ENCODE results near the gene PLXNB2.

PLXNB2 gene

DNA sequence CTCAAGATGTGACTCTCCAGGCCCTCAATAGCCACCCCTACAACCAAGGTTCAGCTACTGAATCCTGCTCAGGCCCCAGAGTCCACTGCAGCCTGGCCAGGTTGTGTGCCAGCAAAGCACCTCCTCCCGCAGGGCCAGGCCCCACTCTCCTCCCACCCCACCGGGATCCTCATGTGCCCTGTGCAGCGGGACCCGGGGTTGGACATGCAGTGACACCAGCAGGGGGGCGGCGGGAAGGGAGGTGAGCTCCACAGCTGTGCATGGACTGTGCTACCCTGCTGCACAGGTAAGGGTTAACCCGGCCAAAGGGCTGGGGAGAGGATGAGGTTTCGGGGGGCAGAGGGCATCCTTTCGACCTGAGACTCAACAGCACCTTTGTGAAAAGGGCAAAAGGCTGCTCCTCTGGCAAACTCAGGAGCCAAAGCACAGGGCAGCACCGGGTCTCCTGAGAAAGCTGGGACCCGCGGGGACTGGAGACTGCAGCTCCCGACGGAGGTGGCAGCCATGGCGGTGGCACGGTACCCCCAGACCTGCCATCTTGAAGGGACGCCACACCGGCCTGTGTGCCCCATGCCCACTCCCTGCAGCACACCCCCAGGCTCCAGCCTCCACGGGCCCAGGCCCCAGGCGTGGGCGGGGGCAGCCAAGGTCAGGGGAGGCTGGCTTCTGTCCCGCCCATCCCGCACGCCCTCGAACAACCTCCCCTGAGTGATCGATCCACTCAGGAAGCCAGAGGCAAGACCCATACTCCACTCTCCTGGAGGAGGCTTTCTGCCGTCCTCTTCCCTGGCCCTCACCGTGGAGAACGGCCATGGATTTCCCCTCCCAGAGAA, 10.6 kb downstream of the PLXNB2 start:
- no peak for DNase-seq

DNA sequence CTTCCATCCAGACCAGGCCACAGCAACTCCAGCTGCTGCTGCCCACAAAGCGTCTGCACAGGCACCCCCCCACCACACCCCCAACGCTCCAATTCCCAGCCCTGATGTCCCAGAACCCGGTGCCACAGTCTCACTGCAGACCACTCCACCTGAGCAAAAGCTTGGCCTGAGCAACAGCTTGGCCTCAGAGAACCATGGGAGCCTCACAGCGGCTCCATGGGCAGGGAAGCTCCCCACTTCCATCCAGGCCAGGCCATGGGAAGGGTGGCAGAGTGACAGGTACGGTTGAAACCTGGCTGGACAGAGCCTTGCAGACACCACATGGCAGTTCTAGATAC, 13.2 kb downstream of the PLXNB2 start:
- DNase-seq: no peak

DNA sequence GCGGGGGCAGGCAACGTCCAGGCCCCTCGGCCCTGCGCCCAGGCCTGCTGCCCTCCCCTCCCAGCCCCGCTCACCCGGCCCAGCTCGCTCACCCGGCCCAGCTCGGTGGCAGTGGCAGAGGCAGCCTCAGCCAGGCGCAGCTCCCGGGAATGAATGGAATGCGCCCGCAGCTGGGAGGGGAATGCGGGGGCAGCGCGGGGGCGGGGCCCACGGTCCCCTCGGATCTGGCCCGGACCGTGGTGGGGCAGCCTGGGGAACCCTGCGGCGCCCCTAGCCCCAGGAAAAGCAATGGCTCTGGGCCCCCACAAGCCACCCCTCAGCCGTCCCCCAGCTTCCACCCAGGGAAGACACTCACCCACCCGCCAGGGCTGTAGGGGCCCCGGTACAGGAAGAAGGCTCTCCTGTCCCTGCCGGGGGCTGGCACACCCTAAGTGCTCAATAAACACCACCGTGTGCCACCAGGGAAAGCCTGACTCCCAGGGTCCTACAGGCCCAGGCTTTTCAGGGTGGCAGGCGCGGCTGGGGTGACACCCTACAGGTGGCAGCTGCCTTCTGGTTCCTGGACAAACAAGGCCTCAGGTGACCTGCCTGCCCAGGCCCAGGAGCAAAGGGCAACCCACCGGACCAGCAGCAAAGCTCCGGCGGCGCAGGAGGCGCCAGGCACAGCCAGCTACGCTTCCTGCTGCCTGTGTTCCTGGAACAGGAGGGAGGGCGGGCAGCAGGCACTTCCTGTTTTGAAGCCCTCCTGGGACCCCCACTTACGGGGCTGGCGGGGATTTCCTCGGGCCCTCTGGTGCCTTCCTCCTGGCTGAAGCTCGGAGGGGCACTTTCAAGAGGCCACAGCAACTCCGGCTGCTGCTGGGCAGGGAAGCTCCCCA, 13.8 kb downstream of the PLXNB2 start:
- peak in 1 of 3 experiments; percentile 14 for DNase-seq

DNA sequence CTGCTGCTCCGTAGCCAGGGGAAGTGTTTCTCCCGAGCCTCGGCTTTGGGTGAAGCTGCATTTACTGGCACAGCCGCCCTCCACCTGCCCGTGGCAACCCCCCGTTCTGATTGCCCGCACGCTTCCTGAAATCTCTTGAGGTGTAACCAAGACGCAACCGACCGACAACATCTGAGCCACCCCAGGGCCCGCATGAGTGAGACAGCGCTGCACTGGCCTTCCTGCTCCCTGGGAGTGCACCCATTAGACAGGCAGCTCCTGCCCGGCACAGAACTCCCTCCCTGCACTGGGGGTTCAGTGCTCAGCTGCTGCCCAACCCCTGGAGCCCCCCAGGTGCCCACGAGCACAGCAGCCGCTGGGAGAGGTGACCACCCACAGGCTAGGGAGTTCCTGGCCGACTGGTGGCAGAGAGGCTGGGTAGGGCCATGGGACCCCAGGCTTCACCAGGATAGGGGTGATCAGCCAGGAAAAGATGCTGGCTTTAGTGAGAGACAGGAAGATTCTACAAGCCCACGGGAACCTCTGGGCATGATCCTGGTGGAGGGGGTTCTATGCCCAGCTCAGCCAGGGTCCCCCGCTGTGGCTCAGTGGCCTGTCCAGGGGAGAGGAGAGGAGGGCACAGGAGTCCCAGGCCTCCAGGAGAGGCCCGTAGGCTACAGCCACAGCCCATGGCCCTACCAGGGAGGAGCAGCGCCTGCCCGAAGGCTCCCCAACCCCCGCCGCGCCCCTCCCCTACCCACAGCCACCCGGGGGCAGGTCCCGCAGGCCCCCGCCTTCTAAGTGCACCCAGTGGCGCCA, 14.6 kb downstream of the PLXNB2 start:
- DNase-seq: no peak

DNA sequence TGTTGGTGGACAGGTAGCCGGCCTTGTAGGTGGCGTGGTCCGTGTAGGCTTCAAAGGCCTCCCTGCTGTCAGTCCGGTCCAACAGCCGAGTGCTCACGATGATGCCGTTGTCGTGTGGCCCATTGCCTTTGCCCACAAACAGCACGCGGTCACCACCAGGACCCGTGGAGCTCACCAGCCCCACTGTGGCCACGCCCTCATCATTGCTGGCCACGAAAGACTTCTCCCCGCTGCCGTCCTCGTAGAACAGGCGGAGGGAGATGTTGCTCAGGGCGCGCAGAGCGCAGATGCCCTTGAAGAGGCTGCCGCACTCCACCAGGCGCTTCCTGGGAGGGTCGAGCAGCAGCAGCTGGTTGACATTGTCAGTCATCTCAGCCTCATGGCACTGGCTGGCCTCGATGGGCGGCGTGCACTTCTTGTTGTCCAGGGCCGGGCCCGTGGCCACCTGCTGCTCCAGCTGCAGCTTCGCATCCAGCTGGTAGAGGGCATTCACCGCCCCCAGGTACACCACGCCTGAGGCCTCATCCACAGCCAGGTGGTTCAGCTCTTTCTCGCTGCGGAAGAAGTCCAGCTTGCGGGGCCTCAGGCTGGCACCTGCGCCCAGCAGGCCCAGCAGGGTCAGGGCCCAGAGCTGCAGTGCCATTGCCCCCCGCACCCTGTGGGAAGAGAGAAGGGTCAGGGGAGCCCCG, 17.4 kb downstream of the PLXNB2 start:
- DNase-seq: peak in 2 of 3 experiments; percentile 71 to 89

DNA sequence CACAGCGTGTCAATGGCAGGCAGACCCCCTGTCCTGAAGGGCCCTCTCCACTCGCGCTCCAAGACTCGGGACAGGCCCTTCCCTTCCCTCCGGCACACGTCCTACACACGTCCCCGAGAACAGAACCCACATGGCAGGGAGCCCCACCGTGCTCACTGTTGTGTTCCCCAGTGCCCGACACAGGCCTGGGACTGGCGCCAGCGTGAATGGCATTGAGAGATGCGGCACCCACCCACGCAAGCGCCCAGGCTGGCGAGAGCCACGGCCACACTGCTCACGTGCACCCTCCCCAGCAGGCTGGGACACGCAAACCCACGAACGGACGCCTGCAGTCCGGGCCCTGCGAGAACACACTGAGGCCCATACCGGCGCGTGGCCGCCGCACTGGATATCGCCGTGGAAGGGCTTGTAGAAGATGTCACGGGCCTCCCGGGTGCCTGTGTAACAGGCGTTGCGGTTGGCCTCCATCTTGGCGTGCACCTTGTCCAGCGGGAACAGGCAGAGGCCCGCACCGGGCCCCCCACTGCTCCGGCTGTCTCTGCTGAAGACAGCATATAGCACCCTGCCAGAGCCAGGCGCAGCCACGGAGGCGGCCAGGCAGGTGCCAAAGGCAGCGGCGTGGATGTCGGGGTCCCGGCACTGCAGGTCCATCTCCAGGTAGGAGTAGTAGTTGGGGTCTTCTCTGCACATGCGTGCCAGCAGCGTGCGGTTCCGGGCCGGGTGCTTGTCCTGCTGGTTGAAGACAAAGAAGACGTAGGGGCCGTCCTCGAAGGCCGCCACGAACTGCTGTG, 18.1 kb downstream of the PLXNB2 start:
- no peak for DNase-seq

DNA sequence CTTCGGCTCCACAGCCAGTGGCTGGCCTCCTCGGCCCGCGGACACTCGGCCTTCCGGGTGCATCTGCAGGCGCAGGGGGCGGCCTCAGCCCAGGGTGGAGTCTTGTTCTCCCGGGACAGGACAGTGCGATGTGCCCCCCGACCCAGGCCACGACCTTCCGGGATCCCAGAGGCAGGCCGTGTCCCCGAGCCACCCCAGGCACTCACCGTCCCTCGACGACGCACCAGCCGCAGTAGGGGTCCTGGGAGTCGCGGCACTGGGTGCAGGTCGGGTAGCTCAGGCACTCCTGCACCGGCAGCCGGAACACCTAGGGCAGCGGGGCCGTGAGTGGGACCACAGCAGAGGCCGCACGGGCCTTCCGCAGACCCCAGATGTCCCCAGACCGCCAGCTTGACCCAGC, 19.7 kb downstream of the PLXNB2 start:
- no peak for DNase-seq

DNA sequence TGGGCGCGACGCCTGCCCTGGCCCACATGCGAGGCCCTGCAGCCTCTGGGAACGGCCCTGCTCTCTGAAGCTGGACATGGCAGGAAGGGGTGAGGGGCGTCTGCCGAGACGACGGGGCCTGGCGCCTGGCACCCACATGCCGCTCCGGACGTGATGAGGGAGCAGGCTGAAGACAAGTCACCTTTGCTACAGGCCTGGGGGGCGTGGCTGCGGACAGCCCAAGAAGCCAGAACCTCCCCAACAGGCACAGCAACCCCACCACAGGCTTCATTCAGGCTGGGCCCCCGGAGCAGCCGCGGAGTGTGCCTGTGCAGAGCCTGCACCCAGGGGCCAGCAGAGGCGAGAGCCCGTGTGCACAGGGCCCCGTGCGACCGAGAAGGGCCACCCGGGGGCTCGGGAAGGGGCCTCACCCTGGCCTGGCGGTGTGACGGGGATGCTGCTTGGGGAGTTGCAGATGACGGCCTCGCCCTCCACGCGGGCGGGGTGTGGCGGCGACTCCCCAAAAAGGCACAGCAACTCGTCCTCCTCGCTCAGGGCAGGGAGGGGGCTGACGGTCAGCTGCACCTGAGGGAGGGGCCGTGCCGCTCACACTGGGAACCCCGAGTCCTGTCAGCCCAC, 20.6 kb downstream of the PLXNB2 start:
- no peak for DNase-seq

DNA sequence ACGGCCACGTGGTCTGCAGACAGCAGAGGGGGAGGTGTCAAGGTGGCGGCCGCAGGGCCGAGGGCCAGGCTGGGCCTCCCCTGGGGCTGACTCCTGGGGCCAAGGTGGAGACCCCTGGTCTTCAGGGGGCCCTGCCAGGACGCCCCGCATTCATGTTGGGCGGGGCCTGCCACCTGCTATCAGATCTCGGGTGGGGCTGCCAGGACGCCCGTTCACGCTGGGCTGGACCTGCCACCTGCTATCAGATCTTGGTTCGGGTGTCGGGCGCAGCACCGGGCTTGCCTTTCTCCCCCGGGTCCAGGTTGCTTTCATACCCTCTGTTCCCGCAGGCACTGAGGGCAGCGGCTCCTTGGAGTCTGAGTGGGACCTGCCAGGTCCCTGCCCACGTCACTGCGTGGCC, 21.2 kb downstream of the PLXNB2 start:
- no peak for DNase-seq

DNA sequence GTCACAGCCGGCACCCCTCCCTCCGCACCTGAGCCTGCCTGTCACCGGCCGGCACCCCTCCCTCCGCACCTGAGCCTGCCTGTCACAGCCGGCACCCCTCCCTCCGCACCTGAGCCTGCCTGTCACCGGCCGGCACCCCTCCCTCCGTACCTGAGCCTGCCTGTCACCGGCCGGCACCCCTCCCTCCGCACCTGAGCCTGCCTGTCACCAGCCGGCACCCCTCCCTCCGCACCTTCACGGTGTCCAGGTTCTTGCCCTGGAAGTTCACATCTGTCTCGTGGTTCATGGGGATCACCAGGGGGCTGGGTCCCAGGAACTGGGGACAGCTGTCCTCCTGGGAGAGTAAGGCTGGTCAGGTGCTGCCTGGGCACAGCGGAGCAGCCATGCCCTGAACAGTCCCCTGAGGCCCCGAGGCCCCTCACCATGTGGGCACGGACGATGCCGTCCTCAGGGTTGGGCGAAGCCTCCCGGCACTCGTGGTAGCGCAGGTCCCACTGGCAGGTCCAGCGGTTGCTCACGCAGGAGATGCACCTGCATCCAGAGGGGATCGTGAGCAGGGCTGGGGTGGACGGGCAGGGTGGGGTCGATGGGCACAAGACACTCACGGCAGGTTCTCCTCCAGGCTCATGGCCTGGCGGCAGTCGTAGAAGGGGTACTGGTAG, 21.7 kb downstream of the PLXNB2 start:
- no peak for DNase-seq

DNA sequence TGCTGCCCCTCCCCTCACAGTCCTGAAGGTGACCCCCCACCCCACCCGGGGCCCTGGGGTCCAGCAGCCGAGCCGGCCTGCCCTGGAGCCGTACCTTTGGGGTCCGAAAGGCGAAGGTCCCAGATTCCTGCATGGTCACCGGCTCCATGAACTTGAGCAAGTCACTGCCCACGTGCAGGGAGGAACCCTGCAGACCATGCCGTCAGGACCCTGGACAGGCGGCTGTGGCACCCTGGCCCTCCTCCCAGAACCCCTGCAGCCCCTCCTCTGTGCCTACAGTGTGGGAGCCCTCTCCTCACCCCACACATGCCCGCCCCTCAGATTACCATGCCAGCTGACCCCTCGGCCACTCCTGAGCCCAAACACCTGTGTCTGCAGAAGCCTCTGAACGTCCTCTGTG, 23.0 kb downstream of the PLXNB2 start:
- DNase-seq: no peak

DNA sequence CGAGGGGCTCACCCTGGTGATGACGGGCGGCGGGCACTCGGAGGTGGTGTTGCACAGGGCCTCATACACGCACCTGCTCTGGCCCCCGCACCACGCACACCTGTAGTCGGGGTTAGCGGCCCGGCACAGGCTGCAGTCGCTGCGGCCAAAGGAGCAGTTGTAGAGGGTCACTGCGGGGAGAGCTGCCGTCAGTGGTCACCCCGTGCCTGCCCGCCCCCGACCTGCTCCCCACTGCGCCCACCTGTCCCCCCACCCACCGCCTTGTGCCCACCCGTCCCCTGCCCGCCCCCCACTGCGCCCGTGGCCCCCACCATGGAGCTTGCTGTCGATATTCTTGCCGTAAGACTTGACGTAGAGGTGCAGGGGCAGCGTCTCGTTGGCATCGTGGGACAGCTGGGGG, 23.6 kb downstream of the PLXNB2 start:
- DNase-seq: no peak

DNA sequence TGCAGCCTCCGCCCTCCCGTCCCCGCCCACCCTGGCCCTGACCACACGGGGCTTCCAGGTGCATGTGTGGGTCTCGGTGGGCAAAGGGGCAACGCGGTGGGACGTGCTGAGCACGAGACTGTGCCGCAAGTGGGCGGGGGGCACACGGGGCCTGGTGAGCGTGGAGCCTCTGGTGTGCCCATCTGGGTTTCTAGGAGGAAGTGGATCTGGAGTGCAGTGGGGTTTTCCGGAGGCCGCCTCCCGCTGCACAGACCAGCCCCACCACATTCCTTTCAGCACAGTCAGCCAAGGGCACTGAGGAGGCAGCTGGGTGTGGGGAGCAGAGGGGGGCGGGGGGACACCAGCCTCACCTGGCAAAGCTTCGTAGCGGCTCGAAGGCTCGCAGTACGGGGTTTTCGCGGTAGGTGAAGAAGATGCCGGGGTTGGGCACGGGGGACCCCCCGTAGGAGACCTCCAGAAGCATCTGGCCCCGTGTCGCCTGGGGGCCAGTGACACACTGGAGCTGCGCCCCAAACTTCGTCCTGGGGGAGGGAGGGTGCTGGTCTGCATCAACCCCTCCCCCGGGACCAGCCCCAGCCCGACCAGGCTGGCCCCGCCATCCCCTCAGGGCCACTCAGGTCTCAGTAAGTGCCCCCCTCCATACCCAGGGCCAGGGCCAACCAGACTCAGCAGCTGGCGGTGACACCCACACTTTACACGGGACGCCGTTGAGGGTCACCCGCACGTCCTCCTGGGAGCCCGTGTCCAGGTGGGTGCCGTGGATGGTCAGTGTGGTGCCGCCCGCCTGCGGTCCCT, 24.9 kb downstream of the PLXNB2 start:
- DNase-seq: no peak

DNA sequence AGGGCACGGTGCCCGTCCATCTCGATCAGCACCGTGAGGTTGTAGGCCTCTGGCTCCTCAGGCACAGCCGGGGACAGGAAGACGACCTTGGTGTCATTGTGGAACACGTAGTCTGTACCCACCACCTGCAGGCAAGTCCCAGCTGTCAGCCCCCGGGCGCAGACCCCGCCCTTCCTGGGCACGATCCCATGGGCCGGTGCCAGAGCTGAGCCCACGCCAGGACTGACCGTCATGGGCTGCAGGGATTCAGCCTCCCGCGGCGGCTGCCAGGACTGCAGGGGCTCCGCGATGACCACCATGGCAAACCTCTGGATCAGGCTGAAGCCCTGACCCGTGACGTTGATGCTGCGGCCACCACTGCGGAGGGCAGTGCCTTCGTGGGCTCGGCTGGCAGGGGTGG, 25.5 kb downstream of the PLXNB2 start:
- no peak for DNase-seq

DNA sequence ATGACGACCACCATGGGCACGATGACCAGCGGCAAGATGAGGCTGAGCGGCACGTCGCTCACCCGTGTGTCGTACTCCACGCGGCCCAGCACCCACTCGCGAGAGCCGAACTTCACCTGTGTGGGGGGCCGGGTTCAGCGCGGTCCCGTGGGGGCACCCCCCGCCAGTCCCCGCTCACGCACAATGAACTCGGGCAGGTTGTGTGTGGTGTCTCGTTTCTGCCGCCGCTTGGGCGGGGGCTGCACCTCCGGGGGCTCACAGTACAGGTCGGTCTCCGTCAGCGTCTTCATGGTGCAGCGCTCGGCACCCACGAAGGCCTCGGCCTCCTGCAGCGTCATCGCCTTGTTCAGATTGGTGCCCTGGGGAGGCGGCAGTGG, 26.1 kb downstream of the PLXNB2 start:
- no peak for DNase-seq

DNA sequence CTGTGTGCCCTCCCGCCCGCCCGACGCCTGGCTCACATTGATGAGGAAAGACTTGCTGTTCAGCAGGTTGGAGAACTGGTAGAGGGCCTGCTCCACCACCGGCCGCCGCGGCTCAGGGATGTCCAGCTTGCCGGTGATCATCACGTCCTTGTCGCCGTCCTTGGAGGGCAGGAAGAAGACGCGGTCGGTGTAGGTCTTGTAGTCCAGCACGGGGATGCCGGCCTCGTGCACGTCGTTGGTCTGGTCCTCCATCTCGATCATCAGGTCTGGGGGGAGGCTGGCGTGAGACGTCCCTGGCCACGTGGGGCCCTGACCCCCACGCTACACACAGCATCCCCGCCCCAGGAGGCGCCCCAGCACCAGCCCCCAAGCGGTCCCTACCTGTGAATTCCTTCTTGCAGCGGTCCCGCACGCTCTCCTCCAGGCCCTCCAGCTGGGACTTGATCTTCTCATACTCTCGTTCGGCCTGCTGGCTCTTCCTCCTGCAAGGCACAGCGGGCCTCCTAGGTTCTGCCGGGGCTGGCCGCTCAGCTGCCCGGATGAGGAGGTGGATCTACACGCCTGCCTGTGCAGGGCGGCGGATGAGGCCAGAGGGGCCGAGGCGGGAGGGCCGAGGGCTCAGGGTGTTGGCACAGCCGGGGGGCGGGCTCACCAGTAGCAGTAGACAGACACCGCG, 26.6 kb downstream of the PLXNB2 start:
- DNase-seq: no peak

DNA sequence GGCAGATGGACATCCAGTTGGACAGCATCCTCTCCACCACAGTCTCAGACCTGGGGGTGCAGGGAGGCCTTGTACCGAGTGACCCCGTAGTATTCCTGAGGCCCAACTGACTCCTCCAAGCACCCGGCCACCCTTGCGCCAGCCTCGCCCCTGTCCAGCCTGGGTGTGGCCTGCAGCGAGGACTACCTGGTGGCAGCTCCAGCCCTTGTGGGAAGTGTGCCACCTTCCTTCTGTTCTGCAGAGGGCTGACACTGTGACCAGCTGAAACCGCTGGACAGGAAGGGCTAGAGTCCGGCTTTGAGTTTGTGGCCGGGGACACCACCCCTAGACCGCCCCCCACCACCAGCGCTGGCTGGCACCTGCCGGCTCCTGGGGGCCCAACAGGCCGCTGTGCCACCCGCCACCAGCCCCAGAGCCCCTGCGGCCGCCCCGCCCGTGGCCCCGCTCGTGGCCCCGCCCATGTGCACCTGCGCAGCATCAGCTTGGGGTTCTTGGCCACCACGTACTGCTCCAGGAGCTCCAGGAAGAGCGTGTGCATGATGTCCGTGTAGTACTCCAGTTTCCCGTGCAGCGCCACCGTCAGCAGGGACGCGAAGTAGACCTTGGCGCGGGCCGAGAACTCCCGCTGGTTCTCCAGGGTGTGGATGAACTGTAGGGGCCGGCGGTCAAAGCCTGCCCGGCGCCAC, 27.3 kb downstream of the PLXNB2 start:
- DNase-seq: no peak

DNA sequence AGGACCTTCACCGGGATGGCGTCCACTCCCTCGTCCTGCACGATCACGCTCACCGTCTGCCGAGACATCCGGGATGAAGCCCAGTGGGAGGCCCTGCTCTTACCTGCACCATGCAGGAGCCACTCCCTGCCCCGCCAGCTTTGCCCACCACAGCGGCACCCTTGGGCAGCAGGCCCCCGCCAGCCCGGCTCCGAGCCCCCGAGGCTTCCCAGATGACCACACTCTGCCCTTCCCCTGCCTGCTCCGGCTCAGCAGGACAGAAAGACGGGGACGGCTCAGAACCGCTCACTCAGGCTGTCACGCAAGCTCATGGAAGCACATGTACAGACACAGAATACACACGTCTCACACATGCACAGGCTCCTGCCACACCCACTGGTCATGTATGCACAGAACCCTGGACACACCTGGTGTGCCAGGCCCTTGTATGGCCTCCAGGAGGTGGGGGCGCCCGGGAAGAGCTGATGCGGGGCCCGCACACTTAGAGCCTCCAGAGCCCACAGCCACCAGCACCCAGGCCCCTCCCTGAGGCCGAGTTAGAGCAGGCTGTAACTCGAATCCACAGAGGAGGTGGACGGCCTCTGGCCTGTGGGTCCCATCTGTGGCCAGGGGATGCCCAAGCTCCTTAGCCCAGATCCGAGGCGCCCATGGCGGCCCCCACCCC, 28.4 kb downstream of the PLXNB2 start:
- no peak for DNase-seq

Data from NCI-H1417 (cell line).